ENCODE results near the gene ABCC3. TPM values are rescaled to one million over a fixed set of nuclear protein-coding genes. Genes with fewer than 3 reads are reported as not detected.

ABCC3 gene
- total and polyA plus RNA-seq, 4 donors, result 10.3 to 46.4 (median 32.0) TPM

- no peak for TF ChIP-seq CTCF (IDR thresholded peaks at IDR 0.05; ENCODE audit: control extremely low read depth, extremely low read depth)
- DNase-seq (no peak), ATAC-seq (ENCODE audit: insufficient read depth, low FRiP score) (no peak)
- no peak overlapping the region for H3K9ac ChIP-seq (ENCODE audit: insufficient read depth in 1 of 2, low read length in 2 of 2)
- no peaks in the 10 kb centered on the region for H3K9me3 ChIP-seq (ENCODE audit: control insufficient read depth in 4 of 4, insufficient read depth in 3 of 4, low read length in 3 of 4)
- H3K27me3 ChIP-seq (ENCODE audit: control insufficient read depth in 3 of 3, insufficient read depth in 3 of 3, low read length in 2 of 3), result no peaks in the 10 kb centered on the region
- H3K4me1 ChIP-seq (ENCODE audit: control insufficient read depth in 5 of 5, insufficient read depth in 5 of 5, low read length in 5 of 5), result peaks cover 0 to 47% (median 31%) of the 10 kb centered on the region in 5 donors
- no peak overlapping the region for H3K4me3 ChIP-seq
- WGBS, 2 donors, result 36 to 45% methylated on average over 3 of the region's 3 CpGs
- H3K27ac ChIP-seq (ENCODE audit: low read depth in 1 of 2, low read length in 1 of 2), result peak overlapping the region in 1 of 2 donors; percentile 48
- no peaks in the 10 kb centered on the region for H3K36me3 ChIP-seq (ENCODE audit: control insufficient read depth in 4 of 4, insufficient read depth in 4 of 4, low read length in 4 of 4)
Observed at GRCh38 chr17:50641357-50641756, 6.7 kb downstream of the ABCC3 start.

GRCh38 chr17:50642071-50642721, 7.5 kb downstream of the ABCC3 start:
- H3K9me3 ChIP-seq (ENCODE audit: control insufficient read depth in 4 of 4, insufficient read depth in 3 of 4, low read length in 3 of 4), result no peaks in the 10 kb centered on the region
- WGBS, 2 donors, result 87 to 94% methylated on average over 15 of the region's 15 CpGs
- H3K9ac ChIP-seq (ENCODE audit: insufficient read depth in 1 of 2, low read length in 2 of 2), result no peak overlapping the region
- no peaks in the 10 kb centered on the region for H3K27me3 ChIP-seq (ENCODE audit: control insufficient read depth in 3 of 3, insufficient read depth in 3 of 3, low read length in 2 of 3)
- H3K27ac ChIP-seq (ENCODE audit: low read depth in 1 of 2, low read length in 1 of 2), result no peak overlapping the region
- peaks cover 0 to 47% (median 30%) of the 10 kb centered on the region in 5 donors for H3K4me1 ChIP-seq (ENCODE audit: control insufficient read depth in 5 of 5, insufficient read depth in 5 of 5, low read length in 5 of 5)
- TF ChIP-seq CTCF (IDR thresholded peaks at IDR 0.05; ENCODE audit: control extremely low read depth, extremely low read depth), result no peak
- no peak overlapping the region for H3K4me3 ChIP-seq
- no peaks in the 10 kb centered on the region for H3K36me3 ChIP-seq (ENCODE audit: control insufficient read depth in 4 of 4, insufficient read depth in 4 of 4, low read length in 4 of 4)
- ATAC-seq (ENCODE audit: insufficient read depth, low FRiP score) (no peak), DNase-seq (no peak)

- Histone ChIP-seq H3K9me3 (ENCODE audit: control insufficient read depth in 4 of 4, insufficient read depth in 3 of 4, low read length in 3 of 4) (no peaks in the 10 kb centered on the region), H3K36me3 (ENCODE audit: control insufficient read depth in 4 of 4, insufficient read depth in 4 of 4, low read length in 4 of 4) (no peaks in the 10 kb centered on the region), H3K27ac (ENCODE audit: low read depth in 1 of 2, low read length in 1 of 2) (no peak overlapping the region), H3K4me1 (ENCODE audit: control insufficient read depth in 5 of 5, insufficient read depth in 5 of 5, low read length in 5 of 5) (peaks cover 0 to 47% (median 30%) of the 10 kb centered on the region in 5 donors), H3K4me3 (no peak overlapping the region), H3K9ac (ENCODE audit: insufficient read depth in 1 of 2, low read length in 2 of 2) (no peak overlapping the region), H3K27me3 (ENCODE audit: control insufficient read depth in 3 of 3, insufficient read depth in 3 of 3, low read length in 2 of 3) (no peaks in the 10 kb centered on the region)
- DNase-seq, result no peak
- ATAC-seq (ENCODE audit: insufficient read depth, low FRiP score), result no peak
- WGBS, 2 donors, result 92 to 95% methylated on average over 10 of the region's 10 CpGs
- no peak for TF ChIP-seq CTCF (IDR thresholded peaks at IDR 0.05; ENCODE audit: control extremely low read depth, extremely low read depth)
Observed at GRCh38 chr17:50642722-50643656, 8.3 kb downstream of the ABCC3 start.

Measured in lung (tissue), 12 donors.